GM21723 (cell line): ENCODE results near the gene SLC26A11.
"Not testable (repeated sequence)": the region's sequence is repeated elsewhere in the genome, so short reads cannot be mapped to it uniquely, and the experiment has no call there.

Source experiments
- ATAC-seq: cut with Tn5 transposase; IDR thresholded peaks from one replicate; pipeline ENCODE4 v1.9.1; 2021; ENCODE audit warnings: mild to moderate bottlenecking, moderate library complexity; ENCODE audit not compliant: unreplicated experiment

SLC26A11 gene

GRCh38 chr17:80299350-80300100 lies 79.3 kb downstream of the SLC26A11 start:
- ATAC-seq: not testable (repeated sequence)

DNA sequence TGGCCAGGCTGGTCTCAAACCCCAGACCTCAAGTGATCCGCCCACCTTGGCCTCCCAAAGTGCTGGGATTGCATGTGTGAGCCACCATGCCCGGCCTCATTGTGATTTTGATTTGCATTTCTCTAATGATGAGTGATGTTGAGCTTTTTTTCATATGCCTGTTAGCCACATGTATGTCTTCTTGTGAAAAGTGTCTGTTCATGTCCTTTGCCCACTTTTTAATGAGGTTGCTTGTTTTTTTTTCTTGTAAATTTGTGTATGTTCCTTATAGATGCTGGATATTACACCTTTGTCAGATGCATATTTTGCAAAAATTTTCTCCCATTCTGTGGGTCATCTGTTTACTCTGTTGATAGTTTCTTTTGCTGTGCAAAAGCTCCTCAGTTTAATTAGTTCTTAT lies 80.5 kb downstream of the SLC26A11 start:
- not testable (repeated sequence) for ATAC-seq
